ENCODE results near the gene RASAL2.

DNA sequence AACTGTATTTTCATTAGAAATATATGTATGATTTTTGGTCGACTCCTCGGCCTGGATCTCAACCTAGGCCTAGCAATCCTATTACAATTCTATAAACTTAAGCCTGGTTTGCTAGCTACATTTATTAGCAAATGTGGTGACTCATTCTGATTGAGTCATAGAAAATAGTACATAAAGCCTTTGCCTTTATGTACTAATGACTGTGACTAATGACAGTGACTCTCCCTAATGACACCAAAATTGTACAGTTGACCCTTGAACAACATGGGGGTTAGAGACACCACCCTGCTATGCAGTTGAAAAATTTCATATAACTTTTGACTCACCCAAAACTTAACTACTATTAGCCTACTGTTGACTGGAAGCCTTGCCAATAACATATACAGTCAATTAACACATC, 324.0 kb downstream of the RASAL2 start:
- TF ChIP-seq, protein P1, sequence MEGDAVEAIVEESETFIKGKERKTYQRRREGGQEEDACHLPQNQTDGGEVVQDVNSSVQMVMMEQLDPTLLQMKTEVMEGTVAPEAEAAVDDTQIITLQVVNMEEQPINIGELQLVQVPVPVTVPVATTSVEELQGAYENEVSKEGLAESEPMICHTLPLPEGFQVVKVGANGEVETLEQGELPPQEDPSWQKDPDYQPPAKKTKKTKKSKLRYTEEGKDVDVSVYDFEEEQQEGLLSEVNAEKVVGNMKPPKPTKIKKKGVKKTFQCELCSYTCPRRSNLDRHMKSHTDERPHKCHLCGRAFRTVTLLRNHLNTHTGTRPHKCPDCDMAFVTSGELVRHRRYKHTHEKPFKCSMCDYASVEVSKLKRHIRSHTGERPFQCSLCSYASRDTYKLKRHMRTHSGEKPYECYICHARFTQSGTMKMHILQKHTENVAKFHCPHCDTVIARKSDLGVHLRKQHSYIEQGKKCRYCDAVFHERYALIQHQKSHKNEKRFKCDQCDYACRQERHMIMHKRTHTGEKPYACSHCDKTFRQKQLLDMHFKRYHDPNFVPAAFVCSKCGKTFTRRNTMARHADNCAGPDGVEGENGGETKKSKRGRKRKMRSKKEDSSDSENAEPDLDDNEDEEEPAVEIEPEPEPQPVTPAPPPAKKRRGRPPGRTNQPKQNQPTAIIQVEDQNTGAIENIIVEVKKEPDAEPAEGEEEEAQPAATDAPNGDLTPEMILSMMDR (IDR thresholded peaks at IDR 0.05), result no peak
- TF ChIP-seq POLR2AphosphoS5 (IDR thresholded peaks at IDR 0.05) (no peak), POLR2A (IDR thresholded peaks at IDR 0.05) (no peak)
